NCI-H2107 (cell line): ENCODE data around the gene KLHL7.
A peak's percentile ranks its signal among the peaks of the same experiment; 100 is the strongest.

Source experiments
- DNase-seq: peaks from one replicate; lab custom pipeline; 2025; lab: John Stamatoyannopoulos, UW

Gene KLHL7, protein sequence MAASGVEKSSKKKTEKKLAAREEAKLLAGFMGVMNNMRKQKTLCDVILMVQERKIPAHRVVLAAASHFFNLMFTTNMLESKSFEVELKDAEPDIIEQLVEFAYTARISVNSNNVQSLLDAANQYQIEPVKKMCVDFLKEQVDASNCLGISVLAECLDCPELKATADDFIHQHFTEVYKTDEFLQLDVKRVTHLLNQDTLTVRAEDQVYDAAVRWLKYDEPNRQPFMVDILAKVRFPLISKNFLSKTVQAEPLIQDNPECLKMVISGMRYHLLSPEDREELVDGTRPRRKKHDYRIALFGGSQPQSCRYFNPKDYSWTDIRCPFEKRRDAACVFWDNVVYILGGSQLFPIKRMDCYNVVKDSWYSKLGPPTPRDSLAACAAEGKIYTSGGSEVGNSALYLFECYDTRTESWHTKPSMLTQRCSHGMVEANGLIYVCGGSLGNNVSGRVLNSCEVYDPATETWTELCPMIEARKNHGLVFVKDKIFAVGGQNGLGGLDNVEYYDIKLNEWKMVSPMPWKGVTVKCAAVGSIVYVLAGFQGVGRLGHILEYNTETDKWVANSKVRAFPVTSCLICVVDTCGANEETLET

DNA sequence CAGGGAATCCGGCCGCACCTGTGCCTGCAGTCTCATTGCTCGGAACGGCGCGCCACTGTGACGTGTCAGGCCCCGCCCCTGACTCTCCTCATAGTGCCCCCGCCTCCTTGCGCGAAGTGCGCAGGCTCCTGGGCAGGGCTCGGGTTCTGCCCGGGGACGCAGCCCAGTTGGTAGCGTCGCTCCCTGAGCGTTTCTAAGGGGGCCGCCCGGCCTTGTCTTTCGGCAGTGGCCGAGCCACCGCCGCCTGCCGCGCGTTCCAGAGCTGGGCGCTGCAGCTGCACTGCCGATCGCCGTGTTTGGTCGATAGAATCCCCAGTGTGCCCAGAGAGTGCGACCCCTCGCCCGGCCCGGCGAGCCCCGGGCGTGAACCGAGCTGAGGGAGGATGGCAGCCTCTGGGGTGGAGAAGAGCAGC is at the start of gene KLHL7:
TSS of gene KLHL7 (plus strand) at position 142 of the 413 bp plus-strand sequence. CDS start at position 384, 242 bp downstream.
- peak; percentile 91 for DNase-seq

DNA sequence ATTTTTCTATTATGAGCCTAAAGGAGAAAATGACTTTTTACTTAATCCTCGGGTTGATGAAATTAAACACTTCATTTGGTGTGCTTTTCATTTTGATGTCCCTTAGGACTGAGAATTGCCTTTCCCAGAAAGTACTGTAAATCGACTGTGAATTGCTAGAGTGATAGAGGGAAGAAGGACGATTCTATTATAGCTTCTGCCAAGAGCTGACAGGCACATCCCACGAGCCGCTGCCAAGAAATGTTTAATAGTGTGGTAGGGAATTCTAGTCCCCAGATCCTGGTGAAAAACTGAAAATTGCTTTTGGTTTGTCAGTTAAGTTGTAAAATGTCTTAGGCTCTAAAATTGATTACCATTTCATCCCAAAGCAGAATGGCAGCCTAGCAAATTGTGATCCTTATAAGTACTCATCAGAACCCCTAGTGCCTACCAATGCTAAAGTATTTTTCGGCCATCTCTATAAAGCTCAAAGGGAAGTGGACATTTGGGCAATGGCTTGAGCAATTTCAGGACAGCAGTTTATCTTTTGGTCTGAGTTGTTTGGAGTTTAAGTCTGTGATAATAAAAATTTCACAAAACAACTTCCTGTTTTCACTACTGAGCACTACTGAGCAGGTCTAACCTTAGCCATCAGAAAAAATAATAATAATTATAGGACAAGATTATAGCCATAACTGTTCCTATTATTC is 47.0 kb upstream of the KLHL7 start:
- no peak for DNase-seq

DNA sequence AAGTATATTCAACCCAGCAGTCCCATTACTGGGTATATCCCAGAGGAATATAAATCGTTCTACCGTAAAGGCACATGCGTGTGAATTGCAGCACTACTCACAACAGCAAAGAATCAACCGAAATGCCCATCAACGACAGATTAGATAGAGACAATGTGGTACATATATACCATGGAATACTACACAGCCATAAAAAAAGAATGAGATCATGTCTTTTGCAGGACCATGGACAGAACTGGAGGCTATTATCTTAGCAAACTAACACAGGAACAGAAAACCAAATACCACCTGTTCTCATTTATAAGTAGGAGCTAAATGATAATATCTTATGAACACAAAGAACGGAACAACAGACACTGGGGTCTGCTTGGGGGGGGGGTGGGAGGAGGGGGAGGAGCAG is 44.3 kb upstream of the KLHL7 start:
- no peak for DNase-seq

DNA sequence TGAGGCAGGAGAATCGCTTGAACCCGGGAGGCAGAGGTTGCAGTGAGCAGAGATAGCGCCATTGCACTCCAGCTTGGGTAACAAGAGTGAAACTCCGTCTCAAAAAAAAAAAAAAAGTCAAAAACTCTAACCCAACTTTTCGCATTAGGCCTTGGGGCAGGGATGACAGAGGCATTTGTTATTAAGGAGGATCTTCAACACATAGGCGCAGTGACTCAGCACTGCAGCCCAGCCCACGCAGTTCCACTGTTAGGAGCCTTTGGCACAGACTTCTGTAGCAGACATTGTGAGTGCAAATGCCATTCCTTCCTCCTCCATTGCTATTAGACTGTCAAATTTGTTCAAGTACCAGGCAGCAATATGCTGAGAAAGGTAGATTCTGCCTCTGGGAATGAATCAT is 43.1 kb upstream of the KLHL7 start:
- DNase-seq, result no peak

DNA sequence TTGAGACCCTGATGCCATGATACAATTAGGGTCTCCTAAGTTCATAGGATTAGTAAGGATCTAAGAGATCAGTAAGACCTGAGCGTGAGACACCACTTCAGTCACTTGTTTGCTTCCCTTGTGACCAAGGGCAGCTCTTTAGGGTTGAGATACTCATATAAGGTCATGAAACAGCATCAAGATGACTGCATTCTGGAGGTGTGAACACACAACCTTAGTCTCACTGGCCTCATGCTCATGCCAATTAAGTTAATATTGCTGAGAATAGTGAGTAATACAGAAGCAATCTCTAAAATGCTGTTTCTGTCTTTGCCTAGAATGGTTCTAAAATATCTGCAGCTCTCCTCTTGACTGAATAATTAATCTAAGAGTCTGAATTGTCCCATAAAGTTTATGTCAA is 39.6 kb upstream of the KLHL7 start:
- no peak for DNase-seq

DNA sequence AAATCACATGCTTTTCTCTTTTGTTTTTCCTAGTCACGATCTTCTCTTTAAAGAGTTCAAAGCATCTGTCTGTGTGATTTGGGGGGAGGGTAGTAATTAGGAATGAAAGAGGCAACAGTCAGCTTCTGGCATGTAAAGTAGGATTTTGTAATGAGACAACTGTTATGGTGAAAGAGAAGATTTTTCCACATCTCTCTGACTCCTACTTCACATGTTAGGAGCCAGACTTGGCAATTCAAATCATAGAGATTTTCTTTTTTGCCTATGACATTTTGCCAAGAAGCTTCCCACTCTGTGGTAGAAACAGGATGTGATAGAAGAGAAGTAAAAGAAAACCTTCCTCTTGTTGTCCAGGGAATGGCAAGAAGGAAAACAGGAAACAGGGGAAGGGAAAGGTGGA is 38.3 kb upstream of the KLHL7 start:
- no peak for DNase-seq

DNA sequence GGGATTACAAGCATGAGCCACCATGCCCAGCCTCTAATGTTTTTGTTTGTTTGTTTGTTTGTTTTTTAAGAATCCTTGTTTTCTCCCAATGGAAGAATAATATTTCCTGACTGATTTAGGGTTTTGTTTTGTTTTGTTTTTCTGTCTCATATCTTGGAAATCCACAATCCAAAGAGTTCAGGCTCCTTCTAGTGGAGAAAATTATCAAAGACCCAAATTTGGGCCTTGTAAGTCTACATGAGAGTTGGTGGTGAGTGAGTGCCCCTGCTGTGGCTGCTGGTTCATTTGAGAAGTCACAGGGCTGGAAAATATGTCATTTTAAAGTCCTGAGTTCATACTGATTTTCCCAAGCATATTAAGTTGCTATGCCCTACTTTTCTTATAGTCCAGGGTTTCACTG is 33.5 kb upstream of the KLHL7 start:
- no peak for DNase-seq

DNA sequence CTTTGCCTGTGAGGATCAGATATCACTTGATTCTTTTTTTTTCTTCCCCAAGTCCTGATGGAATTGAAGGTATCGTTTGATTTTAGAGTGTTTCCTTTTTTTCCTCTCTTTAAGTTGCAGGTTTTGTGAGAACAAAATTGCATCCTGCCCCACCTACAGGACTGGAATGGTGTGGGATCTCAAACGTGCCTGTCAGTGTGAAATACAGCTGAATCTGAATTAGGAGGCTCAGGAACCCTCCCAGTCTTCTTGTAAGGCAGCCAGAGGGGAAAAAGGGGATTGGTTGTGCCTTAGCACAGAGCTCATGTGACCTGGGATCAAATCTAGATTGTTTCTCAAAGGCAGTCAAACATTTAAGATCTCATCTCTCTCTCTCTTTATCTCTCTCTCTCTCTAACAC is 32.7 kb upstream of the KLHL7 start:
- DNase-seq, result no peak

DNA sequence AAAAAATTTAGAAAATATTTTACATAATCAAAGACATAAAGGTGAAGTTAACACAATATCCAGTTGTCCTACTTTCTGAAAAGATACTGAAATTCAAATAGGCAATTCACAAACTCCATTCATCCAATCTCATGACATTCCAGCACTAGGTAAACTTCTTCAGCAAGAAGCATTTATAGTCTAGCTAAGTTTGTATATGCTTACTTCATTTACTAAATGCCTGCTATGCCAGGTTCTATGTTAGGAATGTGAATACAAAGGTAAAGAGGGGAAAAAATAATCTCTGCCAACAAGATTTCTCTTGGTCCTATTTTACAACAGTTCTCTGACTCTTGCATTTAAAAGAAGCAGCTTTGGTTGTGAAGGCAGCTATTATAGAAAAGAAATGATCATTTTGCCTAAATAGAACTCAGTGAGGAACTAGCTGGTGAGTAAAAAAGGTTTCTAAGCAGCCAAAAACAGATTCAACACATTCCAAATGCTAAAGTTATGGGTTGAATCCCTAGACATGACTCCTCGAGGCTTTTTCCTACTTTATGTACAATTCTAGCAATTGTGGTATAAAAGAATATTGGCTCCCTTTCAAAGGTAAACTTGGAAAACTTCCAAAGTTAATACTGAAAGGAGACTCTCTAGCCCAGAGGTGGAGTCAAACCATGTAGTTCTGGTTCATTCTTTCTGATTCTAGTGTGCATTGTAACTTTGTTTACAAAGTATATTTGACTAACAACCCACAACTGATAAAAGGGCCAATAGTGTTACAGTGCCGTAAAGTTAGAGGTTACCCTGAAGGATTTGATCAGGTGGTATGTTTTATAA is 30.9 kb upstream of the KLHL7 start:
- no peak for DNase-seq

DNA sequence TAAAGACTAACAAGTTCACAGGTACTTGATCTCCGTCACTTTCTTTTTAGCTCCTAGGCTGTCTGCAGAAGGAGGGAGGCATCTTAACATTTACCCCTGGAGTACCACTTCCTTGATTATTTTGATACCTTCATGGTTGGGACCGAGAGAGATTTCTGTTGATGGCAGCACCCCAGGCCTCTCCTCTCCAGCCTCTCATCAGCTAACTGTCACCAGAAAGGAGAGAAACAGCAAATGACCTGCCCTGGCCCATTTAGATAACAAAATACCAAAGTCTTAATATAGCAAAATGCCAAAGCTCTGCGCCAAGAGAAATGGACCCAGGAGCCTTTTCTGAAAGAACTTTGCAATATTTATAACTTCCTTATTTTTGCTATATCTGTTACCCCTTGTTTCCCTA is 30.0 kb upstream of the KLHL7 start:
- DNase-seq, result no peak

DNA sequence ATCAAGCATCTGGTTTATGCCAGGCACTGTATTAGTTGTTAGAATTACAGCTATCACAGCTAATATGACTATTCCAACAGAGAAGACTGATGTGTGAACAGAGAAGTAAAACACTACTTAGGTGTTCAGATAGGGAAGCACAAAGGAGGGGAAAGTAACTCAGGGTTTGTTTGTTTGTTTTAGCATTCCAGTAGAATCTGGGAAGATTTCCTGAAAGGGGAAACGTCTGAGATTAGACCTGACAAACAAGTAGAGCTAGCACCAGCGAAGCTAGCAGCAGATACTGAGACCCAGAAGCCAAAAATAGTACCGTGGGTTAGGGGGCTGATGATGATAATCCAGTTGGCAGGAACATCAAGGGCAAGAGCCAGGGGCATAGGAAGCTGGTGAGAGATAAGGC is 28.8 kb upstream of the KLHL7 start:
- DNase-seq, result no peak

DNA sequence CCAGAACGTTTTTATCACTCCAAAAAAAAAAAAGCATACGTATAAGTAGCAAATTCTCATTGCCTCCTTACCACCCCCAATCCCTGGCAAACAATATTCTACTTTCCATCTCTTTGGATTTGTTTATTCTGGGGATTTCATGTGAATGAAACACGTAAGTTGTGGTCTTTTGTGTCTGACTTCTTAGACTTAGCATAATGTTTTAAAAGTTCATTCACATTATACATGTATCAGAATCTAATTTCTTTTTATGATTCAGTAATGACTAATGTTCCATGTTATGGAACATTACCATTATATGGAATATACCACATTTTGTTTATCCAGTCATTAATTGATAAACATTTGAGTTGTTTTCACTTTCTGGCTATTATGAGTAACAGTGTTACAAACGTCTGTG is 12.5 kb upstream of the KLHL7 start:
- no peak for DNase-seq

DNA sequence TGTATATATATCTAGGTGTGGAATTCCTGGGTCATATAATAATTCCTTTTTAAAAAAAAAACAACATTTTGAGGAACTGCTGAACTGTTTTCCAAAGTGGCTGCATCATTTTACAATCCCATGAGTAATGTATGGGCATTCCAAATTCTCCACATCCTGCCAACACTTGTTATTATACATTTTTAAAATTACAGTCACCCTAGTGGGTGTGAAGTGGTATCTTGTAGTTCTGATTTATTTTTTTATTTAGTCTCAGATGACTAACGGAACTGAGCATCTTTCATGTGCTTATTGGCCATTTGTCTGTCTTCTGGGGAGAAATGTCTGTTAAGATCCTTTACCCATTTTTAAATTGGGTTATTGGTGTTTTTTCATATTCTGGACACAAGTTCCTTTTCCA is 12.0 kb upstream of the KLHL7 start:
- DNase-seq, result no peak

DNA sequence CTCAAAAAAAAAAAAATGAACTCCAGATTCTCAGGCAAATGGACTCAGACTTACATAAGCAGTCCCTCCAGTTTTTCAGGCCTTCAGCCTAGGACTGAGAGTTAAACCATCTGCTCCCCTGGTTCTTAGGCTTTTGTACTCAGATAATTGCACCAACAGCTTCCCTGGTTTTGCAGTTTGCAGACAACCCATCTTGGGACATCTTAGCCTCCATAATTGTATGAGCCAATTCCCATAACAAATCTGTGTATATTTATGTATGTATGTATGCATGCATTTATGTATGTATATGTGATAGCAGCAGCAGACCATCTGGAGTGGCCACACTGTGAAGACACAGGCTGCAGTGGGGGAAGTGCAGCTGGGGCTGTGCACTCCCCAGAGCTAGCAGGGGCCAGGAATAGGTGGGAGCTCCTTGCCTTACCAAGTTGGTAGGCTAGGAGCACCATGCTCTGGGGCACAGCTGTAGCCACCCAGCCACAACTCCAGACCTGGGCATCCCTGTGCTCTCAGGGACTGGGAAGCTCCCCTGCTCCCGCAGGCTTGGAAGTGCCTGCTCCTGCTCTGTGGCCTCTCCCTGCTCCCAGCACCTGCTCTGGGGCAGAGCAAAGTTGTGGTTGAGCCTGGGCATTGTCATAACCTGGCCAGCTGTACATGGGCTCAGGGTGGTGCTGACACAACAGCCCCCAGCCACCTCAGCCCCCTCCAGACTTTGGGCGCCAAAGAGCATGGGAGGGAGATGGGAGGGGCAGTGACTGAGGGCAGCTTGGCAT is 8.9 kb upstream of the KLHL7 start:
- DNase-seq, result no peak

DNA sequence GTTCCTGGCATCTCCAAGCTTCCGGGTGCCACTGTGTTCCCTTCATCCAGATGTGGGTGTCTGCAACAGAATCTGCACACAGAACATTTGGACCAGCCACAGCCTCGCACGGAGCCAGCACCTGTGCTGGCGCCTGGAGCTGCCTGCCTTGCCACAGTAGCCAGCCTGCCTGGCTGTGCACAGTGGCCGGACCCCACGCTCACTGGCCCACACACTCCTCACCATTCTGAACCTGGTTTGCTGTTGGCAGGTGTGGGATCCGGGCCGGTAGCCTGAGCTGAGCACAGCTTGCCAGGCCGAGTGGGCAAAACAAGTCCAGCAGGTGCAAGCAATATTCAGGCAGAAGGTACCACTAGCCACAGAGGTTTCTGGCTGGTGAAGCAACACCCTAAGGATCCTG is 7.6 kb upstream of the KLHL7 start:
- DNase-seq, result no peak

DNA sequence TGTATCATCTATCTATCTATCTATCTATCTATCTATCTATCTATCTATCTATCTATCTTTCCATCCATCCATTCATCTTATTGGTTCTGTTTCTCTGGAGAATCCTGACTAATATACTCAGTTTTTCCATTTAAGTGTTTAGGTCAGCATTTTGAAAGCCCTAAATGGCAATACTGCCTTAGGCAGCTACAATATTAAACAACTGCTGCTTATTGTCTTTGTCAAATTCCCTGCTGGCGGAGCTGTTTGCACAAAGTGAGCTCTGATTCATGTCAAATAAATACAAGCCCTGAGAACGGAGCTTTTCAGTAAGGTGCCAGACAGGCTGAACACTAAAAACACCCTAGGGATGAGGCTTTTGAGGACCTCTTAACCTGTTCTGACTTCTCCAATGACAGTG is 7.1 kb upstream of the KLHL7 start:
- DNase-seq, result no peak

DNA sequence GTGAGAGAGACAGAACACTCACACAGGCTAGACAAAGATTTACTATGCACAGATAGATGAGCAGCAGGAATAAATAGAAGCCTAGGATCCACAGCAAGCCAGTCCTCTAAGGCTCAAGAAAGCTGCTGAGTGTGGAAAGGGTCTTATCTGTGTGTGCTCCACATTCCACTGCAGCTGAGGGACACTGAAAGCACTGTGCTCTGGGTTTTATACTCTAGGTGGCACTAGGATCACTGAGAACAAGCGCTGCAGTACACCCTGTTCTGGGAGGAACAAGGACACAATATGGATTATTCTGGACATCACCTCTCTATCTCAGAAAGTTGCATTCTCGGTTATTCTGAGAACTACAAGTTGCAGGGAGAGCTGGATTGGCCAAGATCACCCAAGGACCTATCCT is 4.9 kb upstream of the KLHL7 start:
- DNase-seq, result no peak

DNA sequence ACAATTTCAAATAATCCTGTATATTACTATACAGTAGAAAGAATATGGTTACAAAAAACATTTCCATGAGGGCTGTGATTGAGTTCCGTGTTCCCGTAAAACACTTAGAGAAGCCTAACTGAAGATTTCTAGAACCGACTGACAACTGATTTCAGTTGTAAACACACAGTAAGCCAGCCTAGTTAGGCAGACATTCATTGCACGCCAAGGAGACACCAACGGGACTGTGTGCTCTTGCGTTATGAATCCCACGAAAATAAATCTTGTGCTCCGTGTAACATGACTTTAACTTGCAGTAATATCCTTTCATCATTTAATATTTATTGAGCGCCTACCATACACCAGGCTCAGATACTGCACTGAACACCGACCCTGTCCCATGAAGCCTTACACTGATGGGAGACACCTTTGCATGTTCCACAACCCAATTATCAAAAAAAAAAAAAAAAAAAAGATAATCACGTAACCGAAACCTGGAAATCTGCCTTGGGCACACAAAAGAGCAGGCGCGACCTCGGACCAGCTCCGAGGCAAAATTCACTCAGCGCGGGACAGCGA is 420 bp upstream of the KLHL7 start:
- DNase-seq, result no peak

DNA sequence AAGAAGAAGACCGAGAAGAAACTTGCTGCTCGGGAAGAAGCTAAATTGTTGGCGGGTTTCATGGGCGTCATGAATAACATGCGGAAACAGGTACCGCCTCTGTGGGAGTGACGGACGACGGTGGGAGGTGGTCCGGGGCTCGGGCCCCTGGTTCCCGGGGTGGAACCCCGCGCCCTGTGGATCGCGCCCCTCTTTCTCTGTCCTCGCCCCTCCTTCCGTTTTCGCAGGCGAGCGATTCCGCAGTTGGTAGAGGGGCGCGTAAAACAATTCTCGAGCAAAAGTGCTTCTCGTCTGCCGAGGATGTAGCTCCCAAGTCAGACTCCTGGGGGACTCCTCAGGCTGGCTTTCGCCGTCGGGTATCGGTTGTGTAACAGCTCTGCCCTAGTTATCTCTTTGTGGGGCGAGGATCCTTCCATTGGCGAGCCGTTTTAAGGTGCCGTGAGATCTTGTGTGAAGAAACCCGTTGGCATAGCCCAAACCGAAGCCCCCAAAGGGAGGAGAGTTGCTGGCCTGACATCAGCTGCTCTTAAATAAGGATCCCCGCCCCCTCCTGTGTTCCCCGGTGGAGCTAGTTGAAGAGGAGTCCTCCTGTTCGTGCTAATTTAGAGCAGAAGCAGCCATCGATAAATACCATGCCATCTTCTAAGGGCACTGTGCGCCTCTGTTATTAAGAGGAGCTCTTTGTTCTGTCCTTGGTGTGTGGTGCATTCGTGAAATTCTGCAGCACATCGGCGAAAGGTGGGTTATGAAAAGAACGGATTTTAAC is 655 bp downstream of the KLHL7 start:
- peak; percentile 19 for DNase-seq

DNA sequence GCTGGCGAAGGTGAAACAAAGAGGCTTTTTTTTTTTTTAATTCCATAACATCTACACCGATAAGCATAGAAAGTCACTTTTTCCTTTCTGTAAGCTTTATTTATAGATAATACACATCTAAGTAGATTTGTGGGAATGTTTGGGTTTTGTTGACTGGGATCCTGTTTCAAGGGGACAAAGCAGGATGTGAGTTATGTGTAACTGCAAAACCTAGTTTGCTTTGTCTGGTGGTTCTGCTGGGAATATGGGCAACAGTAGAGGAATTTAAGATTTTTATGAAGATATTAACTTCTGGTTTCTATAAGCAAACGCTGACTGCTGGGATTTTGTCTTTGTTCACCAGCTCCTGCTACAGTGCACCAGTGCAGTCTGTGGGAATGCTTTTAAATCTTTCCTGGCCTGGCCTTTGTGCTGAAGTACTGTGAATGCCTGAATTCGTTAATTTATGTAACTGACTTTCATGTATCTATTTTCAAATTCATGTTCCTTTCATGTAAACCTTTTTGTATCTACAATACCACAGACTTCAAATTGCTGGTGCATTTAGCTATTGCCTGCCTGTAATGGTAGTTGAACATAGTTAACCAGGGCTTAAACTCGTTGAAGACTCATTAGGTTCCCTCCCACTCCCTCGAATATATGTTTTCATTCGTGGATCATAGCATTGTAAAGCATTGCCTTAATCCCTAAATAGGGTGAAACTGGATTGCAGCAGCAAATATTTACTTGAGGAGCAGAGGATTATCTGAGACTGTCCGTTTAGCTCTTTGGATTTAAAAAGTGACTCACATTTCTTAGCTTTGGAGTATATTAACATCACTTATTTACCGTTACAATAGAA is 1.5 kb downstream of the KLHL7 start:
- DNase-seq, result no peak
